Glutamatergic neuron (in vitro differentiated cells): ENCODE measurements around the gene LRCH4. TPM values are rescaled to one million over a fixed set of nuclear protein-coding genes. Genes with fewer than 3 reads are reported as not detected.

ENCODE experiments used
- DNase-seq: peaks from one replicate; pipeline ENCODE4 v3.0.0; 2022
- H3K27ac Mint-ChIP-seq: one replicate; pipeline ENCODE4 v1.8.0; 2020; ENCODE audit warnings: mild to moderate bottlenecking, mixed read lengths, inconsistent platforms; ENCODE audit not compliant: unreplicated experiment
- H3K27me3 Mint-ChIP-seq: one replicate; pipeline ENCODE4 v1.8.0; 2020; ENCODE audit warnings: mild to moderate bottlenecking, moderate library complexity, mixed read lengths, inconsistent platforms; ENCODE audit not compliant: unreplicated experiment
- H3K36me3 Mint-ChIP-seq: one replicate; pipeline ENCODE4 v1.8.0; 2020; ENCODE audit warnings: mild to moderate bottlenecking, mixed read lengths, inconsistent platforms; ENCODE audit not compliant: unreplicated experiment
- H3K4me1 Mint-ChIP-seq: one replicate; pipeline ENCODE4 v1.8.0; 2020; ENCODE audit warnings: mild to moderate bottlenecking, low read depth, mixed read lengths, inconsistent platforms; ENCODE audit not compliant: unreplicated experiment
- H3K4me3 Mint-ChIP-seq: one replicate; pipeline ENCODE4 v1.8.0; 2020; ENCODE audit warnings: mild to moderate bottlenecking, mixed read lengths, inconsistent platforms; ENCODE audit not compliant: unreplicated experiment
- H3K9me3 Mint-ChIP-seq: one replicate; pipeline ENCODE4 v1.8.0; 2020; ENCODE audit warnings: mild to moderate bottlenecking, moderate library complexity, mixed read lengths, inconsistent platforms; ENCODE audit not compliant: unreplicated experiment
- CTCF ChIP-seq: fragments of 200-600 bp; sonication (generic); IDR thresholded peaks from one replicate; pipeline ENCODE4 v1.5.0; 2021; ENCODE audit not compliant: partially characterized antibody, unreplicated experiment
- total RNA-seq: library from RNA; stranded (reverse); fragmentation: NEBNext Ultra II Directional; extraction: Animal tissue kit (Norgen Biotek cat#: 25700); gene quantifications from one replicate; pipeline ENCODE4 v1.2.1, GENCODE V29; 2021; ENCODE audit not compliant: unreplicated experiment

The LRCH4 gene
- total RNA-seq, 1 donor from 2014 or later, result 166 TPM

- Mint-ChIP-seq H3K4me1 (peaks cover 3% of the 10 kb centered on the region), H3K27me3 (peaks cover 6% of the 10 kb centered on the region), H3K4me3 (no peak overlapping the region), H3K9me3 (peaks cover 3% of the 10 kb centered on the region), H3K36me3 (no peaks in the 10 kb centered on the region), H3K27ac (no peak overlapping the region)
- TF ChIP-seq CTCF, result no peak
- DNase-seq, result no peak
Measured at GRCh38 chr7:100577103-100577502, 8.8 kb downstream of the LRCH4 start.

GRCh38 chr7:100576384-100576993 lies 9.4 kb downstream of the LRCH4 start:
- Mint-ChIP-seq H3K4me3 (no peak overlapping the region), H3K4me1 (peaks cover 4% of the 10 kb centered on the region), H3K9me3 (peaks cover 3% of the 10 kb centered on the region), H3K36me3 (no peaks in the 10 kb centered on the region), H3K27me3 (peaks cover 12% of the 10 kb centered on the region), H3K27ac (no peak overlapping the region)
- TF ChIP-seq CTCF, result no peak
- no peak for DNase-seq

- peaks cover 14% of the 10 kb centered on the region for H3K27me3 Mint-ChIP-seq
- H3K9me3 Mint-ChIP-seq, result no peaks in the 10 kb centered on the region
- TF ChIP-seq CTCF, result no peak
- H3K27ac Mint-ChIP-seq, result no peak overlapping the region
- H3K36me3 Mint-ChIP-seq, result no peaks in the 10 kb centered on the region
- no peak for DNase-seq
- peaks cover 2% of the 10 kb centered on the region for H3K4me1 Mint-ChIP-seq
- no peak overlapping the region for H3K4me3 Mint-ChIP-seq
Measured at GRCh38 chr7:100575746-100576383, 10.1 kb downstream of the LRCH4 start.

GRCh38 chr7:100575206-100575631 lies 10.7 kb downstream of the LRCH4 start:
- Mint-ChIP-seq H3K9me3 (no peaks in the 10 kb centered on the region), H3K4me1 (peaks cover 2% of the 10 kb centered on the region), H3K27me3 (peaks cover 14% of the 10 kb centered on the region), H3K36me3 (no peaks in the 10 kb centered on the region), H3K4me3 (no peak overlapping the region), H3K27ac (no peak overlapping the region)
- DNase-seq, result no peak
- TF ChIP-seq CTCF, result no peak
